ENCODE measurements around the gene COL17A1. TPM values are rescaled to one million over a fixed set of nuclear protein-coding genes. Genes with fewer than 3 reads are reported as not detected.

Gene COL17A1
- total and polyA plus RNA-seq, 2 of the 13 experiments (the other 11 are each of a cell fraction or from before 2014, with no cell fraction given) = 0.03 TPM; not detected in 1

GRCh38 chr10:104119996-104120395 lies 34.3 kb upstream of the COL17A1 start:
- TF ChIP-seq ZNF775 (CRISPR knock-in tag; IDR thresholded peaks at IDR 0.05; ENCODE audit: borderline replicate concordance) = no peak
- no peak for TF ChIP-seq SOX5 (CRISPR knock-in tag; IDR thresholded peaks at IDR 0.05; ENCODE audit: borderline replicate concordance)
- no peak for TF ChIP-seq KLF11 (CRISPR knock-in tag; IDR thresholded peaks at IDR 0.05)
- TF ChIP-seq MIXL1 (CRISPR knock-in tag; IDR thresholded peaks at IDR 0.05) = no peak
- no peak for TF ChIP-seq ZNF879 (CRISPR knock-in tag; IDR thresholded peaks at IDR 0.05)
- ChIA-PET CTCF (ENCODE audit: low intra/inter-chr PET ratio, low total read pairs) (no interaction called here), POLR2A (no interaction called here)
- no peak for FAIRE-seq
- no peak overlapping the region for H3K9ac ChIP-seq (ENCODE audit: insufficient read depth, low read depth, low read length)
- peaks cover 0 to 2% of the 10 kb centered on the region in 2 experiments; a peak in 1 of 5 replicates for H3K27me3 ChIP-seq (ENCODE audit: control insufficient read depth in 1 of 2, insufficient read depth in 2 of 2, low read length in 2 of 2)
- H2AFZ ChIP-seq (ENCODE audit: low read length) = no peak overlapping the region
- no peaks in the 10 kb centered on the region for H4K20me1 ChIP-seq (ENCODE audit: insufficient read depth, low read length)
- no peak for ATAC-seq
- no peak overlapping the region for H3K27ac ChIP-seq (ENCODE audit: extremely low read length, insufficient read depth, low read length)
- BruUV-seq (replicated peaks) = no TSS peak
- peaks cover 23% of the 10 kb centered on the region for H3K4me1 ChIP-seq (ENCODE audit: insufficient read depth, low read length)
- intact Hi-C loops (cut with micrococcal nuclease; ENCODE audit: unreplicated experiment) (loop anchor here (2.0 to 10.0 kb wide), 6 partner anchors 67 to 227 kb away; partner anchors contain the start of genes GSTO1, SLK and STN1), in situ Hi-C loops (cut with HindIII; ENCODE audit: extremely low pct_ligation_motif_present, low pct_unique_long_range_greater_than_20kb) (loop anchor here (5.0 kb wide), 1 partner anchor 233 kb away; no protein-coding TSS in a partner anchor)
- no peak for DNase-seq (ENCODE audit: low spot score)
- H3K4me3 ChIP-seq (replicated peaks in 1 of 3; ENCODE audit: insufficient read depth in 1 of 3, low read depth in 2 of 3, low read length in 3 of 3) = no peak overlapping the region
- H3K9me3 ChIP-seq (ENCODE audit: low read length) = no peaks in the 10 kb centered on the region
- 88% methylated on average over 3 of the region's 3 CpGs for WGBS (ENCODE audit: low lambda C conversion rate)
- no peak overlapping the region for H3K4me2 ChIP-seq (ENCODE audit: low read depth, low read length)
- no peaks in the 10 kb centered on the region for H3K36me3 ChIP-seq (replicated peaks in 1 of 2; ENCODE audit: control insufficient read depth in 1 of 2, insufficient read depth in 2 of 2, low read length in 2 of 2)
- H3K79me2 ChIP-seq (ENCODE audit: insufficient read depth, low read length) = no peaks in the 10 kb centered on the region

DNA sequence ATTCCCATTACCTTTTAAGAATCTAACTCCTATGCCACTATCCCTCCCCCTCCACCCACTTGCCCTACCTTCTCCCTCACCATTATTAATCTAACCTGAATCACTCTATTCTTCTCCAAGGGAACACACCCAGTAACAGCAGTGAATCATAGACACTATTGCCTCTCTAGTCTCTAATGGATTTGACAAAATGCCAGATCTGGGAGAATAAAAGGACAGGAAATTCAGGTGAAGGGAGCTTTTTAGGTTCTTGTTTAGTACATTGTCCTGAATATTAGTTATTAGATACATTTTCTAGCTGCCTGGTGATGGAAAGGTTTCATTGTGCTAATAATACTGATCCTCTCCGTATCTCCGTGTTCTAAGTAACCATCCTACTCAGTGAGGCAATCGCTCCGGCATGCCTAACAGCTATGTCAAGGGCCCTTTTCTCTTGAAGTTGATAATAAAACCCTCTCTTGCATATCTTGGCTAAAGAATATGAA lies 32.2 kb upstream of the COL17A1 start:
- Histone ChIP-seq H3K79me2 (ENCODE audit: insufficient read depth, low read length) (no peaks in the 10 kb centered on the region), H3K4me1 (ENCODE audit: insufficient read depth, low read length) (peaks cover 14% of the 10 kb centered on the region), H3K27ac (ENCODE audit: extremely low read length, insufficient read depth, low read length) (no peak overlapping the region), H3K9me3 (ENCODE audit: low read length) (no peaks in the 10 kb centered on the region), H3K9ac (ENCODE audit: insufficient read depth, low read depth, low read length) (no peak overlapping the region), H2AFZ (ENCODE audit: low read length) (no peak overlapping the region), H3K36me3 (replicated peaks in 1 of 2; ENCODE audit: control insufficient read depth in 1 of 2, insufficient read depth in 2 of 2, low read length in 2 of 2) (no peaks in the 10 kb centered on the region), H4K20me1 (ENCODE audit: insufficient read depth, low read length) (no peaks in the 10 kb centered on the region), H3K4me2 (ENCODE audit: low read depth, low read length) (no peak overlapping the region), H3K27me3 (ENCODE audit: control insufficient read depth in 1 of 2, insufficient read depth in 2 of 2, low read length in 2 of 2) (peaks cover 0 to 2% of the 10 kb centered on the region in 2 experiments; a peak in 1 of 5 replicates), H3K4me3 (replicated peaks in 1 of 3; ENCODE audit: insufficient read depth in 1 of 3, low read depth in 2 of 3, low read length in 3 of 3) (no peak overlapping the region)
- ChIA-PET POLR2A (no interaction called here), CTCF (ENCODE audit: low intra/inter-chr PET ratio, low total read pairs) (no interaction called here)
- no peak for DNase-seq (ENCODE audit: low spot score)
- intact Hi-C loops (cut with micrococcal nuclease; ENCODE audit: unreplicated experiment) (no loop called here), in situ Hi-C loops (cut with HindIII; ENCODE audit: extremely low pct_ligation_motif_present, low pct_unique_long_range_greater_than_20kb) (no loop called here)
- no TSS peak for BruUV-seq (replicated peaks)
- WGBS (ENCODE audit: low lambda C conversion rate) = 60% methylated on average over 4 of the region's 4 CpGs
- ATAC-seq = no peak
- FAIRE-seq = no peak
- TF ChIP-seq, protein P1, sequence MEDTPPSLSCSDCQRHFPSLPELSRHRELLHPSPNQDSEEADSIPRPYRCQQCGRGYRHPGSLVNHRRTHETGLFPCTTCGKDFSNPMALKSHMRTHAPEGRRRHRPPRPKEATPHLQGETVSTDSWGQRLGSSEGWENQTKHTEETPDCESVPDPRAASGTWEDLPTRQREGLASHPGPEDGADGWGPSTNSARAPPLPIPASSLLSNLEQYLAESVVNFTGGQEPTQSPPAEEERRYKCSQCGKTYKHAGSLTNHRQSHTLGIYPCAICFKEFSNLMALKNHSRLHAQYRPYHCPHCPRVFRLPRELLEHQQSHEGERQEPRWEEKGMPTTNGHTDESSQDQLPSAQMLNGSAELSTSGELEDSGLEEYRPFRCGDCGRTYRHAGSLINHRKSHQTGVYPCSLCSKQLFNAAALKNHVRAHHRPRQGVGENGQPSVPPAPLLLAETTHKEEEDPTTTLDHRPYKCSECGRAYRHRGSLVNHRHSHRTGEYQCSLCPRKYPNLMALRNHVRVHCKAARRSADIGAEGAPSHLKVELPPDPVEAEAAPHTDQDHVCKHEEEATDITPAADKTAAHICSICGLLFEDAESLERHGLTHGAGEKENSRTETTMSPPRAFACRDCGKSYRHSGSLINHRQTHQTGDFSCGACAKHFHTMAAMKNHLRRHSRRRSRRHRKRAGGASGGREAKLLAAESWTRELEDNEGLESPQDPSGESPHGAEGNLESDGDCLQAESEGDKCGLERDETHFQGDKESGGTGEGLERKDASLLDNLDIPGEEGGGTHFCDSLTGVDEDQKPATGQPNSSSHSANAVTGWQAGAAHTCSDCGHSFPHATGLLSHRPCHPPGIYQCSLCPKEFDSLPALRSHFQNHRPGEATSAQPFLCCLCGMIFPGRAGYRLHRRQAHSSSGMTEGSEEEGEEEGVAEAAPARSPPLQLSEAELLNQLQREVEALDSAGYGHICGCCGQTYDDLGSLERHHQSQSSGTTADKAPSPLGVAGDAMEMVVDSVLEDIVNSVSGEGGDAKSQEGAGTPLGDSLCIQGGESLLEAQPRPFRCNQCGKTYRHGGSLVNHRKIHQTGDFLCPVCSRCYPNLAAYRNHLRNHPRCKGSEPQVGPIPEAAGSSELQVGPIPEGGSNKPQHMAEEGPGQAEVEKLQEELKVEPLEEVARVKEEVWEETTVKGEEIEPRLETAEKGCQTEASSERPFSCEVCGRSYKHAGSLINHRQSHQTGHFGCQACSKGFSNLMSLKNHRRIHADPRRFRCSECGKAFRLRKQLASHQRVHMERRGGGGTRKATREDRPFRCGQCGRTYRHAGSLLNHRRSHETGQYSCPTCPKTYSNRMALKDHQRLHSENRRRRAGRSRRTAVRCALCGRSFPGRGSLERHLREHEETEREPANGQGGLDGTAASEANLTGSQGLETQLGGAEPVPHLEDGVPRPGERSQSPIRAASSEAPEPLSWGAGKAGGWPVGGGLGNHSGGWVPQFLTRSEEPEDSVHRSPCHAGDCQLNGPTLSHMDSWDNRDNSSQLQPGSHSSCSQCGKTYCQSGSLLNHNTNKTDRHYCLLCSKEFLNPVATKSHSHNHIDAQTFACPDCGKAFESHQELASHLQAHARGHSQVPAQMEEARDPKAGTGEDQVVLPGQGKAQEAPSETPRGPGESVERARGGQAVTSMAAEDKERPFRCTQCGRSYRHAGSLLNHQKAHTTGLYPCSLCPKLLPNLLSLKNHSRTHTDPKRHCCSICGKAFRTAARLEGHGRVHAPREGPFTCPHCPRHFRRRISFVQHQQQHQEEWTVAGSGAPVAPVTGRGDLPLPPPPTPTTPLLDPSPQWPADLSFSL (CRISPR knock-in tag; IDR thresholded peaks at IDR 0.05) = no peak
- TF ChIP-seq ZNF30 (CRISPR knock-in tag; IDR thresholded peaks at IDR 0.05) (no peak), ZFP90 (CRISPR knock-in tag; IDR thresholded peaks at IDR 0.05; ENCODE audit: borderline replicate concordance) (no peak), SRSF9 (IDR thresholded peaks at IDR 0.05; ENCODE audit: borderline replicate concordance, insufficient read depth, low read depth, low read length, poor library complexity, severe bottlenecking) (no peak), HOXA9 (CRISPR knock-in tag; IDR thresholded peaks at IDR 0.05; ENCODE audit: borderline replicate concordance) (no peak), ZBTB3 (CRISPR knock-in tag; IDR thresholded peaks at IDR 0.05; ENCODE audit: borderline replicate concordance, low read depth) (no peak), ZFY (CRISPR knock-in tag; IDR thresholded peaks at IDR 0.05) (no peak)
